LoVo (cell line): ENCODE data around the gene CA9.
A peak's percentile ranks its signal among the peaks of the same experiment; 100 is the strongest.

Experiments used
- DNase-seq: peaks from one replicate; pipeline ENCODE4 v3.0.0-alpha.2; 2016; ENCODE audit warnings: low spot score

Gene CA9

DNA sequence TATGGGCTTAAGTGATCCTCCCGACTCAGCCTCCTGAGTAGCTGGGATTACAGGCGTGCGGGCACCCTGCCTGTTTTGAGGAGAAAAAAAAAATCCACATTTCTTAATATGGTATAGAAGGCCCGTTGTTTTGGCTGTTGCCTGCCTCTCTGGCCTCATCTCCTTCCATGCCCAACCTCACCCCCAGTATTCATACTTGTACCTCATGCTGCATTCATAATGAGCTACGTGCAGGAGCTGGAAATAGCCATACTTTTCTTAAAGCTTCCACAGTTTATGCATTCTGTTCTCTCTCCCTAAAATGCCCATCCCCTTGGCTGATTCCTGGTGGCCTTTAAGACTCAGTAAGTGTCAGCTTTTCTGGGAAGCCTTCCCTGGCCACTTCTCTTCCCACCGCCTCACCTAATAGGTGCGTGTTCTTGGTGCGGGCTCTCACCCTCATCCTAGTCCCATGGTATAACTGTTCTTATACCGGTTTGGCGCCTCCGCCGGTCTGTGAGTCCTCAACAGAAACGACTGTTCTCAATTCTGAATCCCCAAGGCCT lies 18.1 kb downstream of the CA9 start:
- no peak for DNase-seq

DNA sequence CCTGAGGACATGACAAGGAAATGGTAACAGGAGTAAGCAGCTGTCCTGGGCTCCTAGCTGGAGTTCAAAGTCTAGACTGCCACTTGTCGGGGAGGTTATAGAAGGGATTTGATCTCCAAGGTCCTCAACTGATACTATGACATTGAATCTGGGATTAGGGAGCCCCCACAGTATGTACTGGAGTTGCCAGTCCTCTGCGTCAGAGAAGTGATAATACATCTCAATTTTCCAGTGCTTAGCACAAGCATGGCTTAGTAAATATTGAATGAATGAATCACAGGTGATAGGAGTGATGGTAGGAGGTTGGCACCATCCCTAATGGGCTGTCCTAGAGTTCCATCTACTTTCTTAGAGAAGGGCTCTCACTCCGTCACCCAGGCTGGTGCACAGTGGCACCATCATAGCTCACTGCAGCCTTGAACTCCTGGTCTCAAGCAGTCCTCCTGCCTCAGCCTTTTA lies 22.2 kb downstream of the CA9 start:
- no peak for DNase-seq

- DNase-seq = peak; percentile 65
Measured at GRCh38 chr9:35696520-35697215, 22.9 kb downstream of the CA9 start.

- no peak for DNase-seq
Measured at GRCh38 chr9:35697486-35697885, 23.8 kb downstream of the CA9 start.

DNA sequence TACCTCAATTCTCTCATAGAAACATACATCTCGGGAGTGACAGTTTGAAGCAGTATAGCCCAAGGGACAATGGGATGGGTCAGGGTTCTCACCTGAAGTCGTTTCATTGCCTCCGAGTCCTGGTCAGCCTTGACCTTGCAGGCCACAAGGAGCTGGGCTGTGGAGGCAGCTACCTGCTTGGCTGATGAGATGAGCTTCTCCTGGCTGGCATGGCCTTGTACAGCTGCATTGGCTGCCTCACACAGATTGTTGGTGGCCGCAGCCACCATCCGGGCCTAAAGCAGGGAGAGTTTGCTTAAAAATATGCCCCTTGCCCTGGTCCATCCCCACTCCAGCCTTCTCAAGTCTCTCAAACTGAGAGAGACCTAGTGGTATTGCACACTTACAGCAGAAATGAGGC lies 24.5 kb downstream of the CA9 start:
- no peak for DNase-seq

- DNase-seq = no peak
Measured at GRCh38 chr9:35700031-35700430, 26.3 kb downstream of the CA9 start.

GRCh38 chr9:35700942-35701341 lies 27.2 kb downstream of the CA9 start:
- DNase-seq = no peak

DNA sequence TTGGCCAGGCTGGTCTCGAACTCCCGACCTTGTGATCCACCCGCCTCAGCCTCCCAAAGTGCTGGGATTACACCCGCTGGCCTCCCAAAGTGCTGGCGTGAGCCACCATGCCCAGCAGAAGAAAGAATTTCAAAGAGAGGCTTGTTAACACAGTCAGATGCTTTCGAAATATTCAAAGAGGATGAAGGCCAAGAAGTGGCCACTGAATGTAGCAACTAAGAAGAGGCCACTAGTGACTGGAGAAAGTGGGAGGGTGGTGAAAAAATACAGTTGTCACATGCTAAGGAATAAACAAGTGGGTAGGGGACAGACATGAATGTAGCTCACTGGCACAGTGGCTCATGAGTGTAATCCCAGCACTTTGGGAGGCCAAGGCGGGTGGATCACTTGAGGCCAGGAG lies 29.0 kb downstream of the CA9 start:
- no peak for DNase-seq

DNA sequence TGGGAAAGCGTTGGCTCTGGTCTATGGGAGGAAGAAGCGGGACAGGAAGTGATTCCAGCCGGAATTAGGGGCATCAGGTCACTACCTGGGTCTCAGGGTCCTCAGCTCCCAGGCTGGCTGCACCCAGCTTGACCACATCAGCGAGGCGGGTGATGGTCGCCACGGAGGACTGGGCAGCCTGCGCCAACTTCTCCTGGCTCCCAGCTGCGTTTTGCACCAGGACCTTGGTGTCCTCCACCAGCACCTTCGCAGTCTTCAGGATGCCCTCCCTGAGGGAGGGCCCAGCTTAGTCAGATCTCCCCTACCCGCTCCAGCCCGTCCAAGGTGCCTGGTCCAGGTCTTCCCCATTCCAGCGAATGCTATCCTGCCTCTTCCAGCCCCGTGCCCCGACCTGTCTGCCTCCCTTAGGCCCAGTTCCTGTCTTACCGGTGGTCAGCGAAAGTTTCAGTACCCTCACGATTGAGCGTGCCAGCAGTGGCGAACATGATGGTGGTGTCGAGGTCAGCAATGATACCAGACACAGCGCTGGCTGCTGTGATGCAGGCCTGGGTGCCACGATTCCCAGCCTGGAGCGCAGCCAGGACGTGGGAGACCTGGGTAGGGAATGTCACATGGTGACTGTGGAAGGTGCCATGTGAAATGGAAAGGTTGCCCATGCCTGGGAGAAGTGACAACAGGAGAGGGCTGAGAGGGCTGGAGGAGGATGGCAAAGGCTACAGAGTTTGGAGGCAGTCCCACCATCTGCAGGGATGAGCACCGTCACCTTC lies 30.4 kb downstream of the CA9 start:
- DNase-seq = no peak

- DNase-seq = no peak
Measured at GRCh38 chr9:35705372-35705771, 31.6 kb downstream of the CA9 start.

DNA sequence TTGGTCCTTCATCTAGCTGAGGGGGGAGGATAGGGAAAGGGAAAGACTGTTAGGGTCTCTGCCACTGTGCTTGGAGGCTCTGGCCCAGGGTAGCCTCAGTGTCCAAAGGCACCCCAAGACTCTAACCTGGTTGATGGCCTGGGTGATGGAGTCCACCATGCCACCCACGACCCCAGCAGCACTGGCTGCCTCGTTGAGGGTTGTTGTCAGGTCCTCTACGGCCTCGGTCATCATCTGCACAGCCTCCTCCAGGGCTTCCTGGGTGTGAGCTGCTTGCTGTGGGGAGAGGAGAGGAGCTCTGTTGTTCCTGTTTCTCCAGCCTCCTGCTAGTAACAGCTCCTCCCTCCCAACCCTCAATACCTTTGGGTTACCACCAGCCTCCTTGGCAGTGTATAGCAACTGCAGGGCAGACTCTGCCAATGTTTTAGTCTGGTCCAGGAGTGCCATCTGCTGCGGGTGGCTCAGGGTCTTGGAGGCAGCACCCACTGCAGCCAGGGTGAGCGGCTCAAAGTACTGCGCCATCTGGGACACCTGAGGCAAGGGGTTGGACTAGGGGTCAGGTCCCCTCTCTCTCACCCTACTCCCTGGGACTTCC lies 32.2 kb downstream of the CA9 start:
- no peak for DNase-seq

DNA sequence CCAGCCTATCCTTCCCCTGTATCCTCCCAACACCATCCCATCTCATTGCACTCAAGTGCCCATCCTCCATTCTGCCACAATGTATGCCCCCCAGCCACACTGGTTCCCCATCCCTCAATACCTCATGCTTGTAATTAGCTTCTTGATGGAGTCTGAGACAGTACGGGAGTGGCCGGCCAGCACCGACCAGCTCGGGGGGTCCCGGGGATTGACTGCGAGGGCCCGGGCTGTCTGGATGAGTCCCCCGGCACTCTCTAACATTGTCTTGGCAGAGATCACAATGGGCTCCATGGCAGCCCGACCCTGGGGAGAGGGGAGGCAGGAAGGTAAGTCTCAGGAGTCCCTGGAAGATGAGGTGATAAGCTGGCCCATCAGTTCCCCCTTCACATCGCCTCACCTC lies 33.2 kb downstream of the CA9 start:
- DNase-seq = no peak

DNA sequence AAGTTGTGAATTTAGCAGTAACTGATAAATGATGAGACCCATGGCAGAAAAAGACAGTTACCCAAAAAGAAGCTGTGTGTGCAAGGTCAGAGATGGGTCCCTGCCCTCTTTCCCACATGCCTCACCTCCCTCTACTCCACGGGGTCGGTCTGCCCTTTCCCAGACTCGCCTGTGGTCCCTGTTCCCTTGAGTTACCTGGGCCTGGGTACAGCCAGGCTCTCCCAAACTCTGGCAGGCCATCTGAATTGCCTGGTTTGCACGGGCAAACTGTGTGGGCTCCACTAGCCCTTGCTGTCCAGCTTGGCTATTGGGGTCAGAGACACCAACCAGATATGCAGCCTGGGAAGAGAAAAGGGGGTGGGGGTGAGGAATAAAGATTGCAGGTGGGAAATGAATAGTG lies 34.4 kb downstream of the CA9 start:
- DNase-seq = no peak

DNA sequence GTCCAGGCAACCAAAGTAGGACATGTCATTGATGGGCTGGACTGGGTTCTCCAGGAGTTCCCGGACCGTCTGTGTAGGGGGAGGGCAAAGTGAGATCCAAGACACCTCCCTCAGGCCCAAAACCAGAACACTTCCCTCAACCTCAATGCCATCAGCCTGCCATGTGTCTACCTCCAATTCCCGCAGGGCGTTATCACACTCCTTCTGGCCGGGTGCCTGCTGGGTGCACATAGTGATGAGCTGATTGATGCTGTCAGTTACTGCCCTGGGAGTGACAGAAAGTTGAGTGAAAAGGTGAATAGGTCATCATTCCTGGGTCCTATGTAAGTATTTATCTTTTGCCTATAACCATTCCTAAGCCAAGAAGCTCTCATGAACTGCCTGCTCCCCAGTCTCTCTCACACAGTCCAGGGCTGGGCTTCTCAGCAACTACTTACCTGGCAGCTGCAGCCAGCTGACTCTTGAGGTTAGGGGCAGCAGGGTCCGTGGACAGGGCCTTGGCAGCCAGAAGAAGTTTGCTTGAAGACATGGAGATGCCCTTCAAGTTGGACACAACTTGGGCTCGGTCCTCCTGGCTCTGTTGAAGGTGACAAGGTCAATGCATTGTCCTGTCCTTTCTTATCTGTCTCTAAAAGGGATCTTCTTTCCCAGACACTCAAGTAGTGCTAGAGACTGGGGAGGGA lies 37.2 kb downstream of the CA9 start:
- DNase-seq = no peak

- no peak for DNase-seq
Measured at GRCh38 chr9:35711501-35712428, 38.0 kb downstream of the CA9 start.

DNA sequence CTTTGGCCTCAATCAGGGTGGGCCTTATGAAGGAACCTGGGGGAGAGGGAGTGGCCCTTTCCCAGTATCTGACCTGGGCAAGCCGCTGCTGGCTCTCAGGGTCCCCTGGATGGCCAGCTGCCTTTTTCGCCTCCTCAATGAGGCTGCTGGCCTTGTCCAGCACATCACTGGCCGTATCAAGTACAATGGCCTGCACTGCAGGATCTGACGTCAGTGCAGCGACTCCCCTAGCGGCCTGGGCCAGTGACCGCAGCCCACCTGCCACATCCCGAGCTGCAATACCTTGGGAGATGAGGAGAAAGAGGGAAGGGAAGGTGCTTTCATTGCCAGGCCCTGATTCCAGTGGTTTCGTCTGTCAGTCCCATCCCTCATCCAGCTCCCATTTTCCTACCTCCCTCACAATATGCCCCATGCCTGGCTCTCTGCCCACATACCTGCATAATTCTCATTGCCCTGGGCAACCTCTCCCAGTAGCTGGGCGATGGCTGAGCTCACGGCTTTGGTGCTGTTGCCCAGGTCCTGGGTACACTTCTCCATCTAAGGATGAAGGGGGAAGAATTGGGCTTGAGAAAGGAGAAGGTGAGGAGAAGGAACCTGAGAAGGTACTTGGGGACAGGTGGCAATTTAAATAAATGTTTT lies 39.2 kb downstream of the CA9 start:
- DNase-seq = no peak

- DNase-seq = no peak
Measured at GRCh38 chr9:35713578-35713977, 39.9 kb downstream of the CA9 start.

- no peak for DNase-seq
Measured at GRCh38 chr9:35714123-35714522, 40.4 kb downstream of the CA9 start.

GRCh38 chr9:35714579-35715252 lies 41.0 kb downstream of the CA9 start:
- DNase-seq = no peak

DNA sequence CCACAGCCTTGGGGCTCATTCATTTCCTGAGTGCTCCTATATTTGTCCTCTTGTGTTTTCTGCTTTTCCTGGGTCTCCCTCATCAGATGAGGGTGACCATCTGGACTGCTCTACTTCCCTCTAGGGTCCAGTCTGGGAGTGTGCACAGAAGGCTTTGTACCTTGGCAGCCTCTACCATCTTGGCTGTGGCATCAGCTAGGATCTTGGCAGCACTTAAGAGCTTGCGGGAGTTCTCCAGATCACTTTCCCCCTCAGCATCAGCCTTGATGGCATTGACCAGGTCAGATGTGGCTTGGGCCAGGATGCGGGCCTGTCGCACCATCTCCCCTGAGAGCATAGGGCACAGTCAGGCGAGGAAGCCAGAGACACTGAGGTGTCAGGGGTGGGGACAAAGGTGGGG lies 42.5 kb downstream of the CA9 start:
- DNase-seq = no peak
